CD4-positive, alpha-beta T cell (primary cell): ENCODE results near the gene LILRB1. TPM values are rescaled to one million over a fixed set of nuclear protein-coding genes. Genes with fewer than 3 reads are reported as not detected.

Source experiments
- ATAC-seq: fragments of 200-7000 bp; cut with Tn5 transposase; one replicate; pipeline ENCODE4 v1.10.0; 2022; ENCODE audit warnings: mild to moderate bottlenecking; ENCODE audit not compliant: poor library complexity
- CTCF ChIA-PET: fragments of 350-600 bp; sonication (Branson Sonifier 250); formaldehyde crosslinking; loops from one replicate; lab custom pipeline; 2021; ENCODE audit warnings: antibody characterized with exemption, inconsistent platforms; lab: Charles Lee
- POLR2A ChIA-PET: fragments of 350-600 bp; sonication (Branson Sonifier 250); formaldehyde crosslinking; loops from one replicate; lab custom pipeline; 2021; ENCODE audit warnings: antibody characterized with exemption, inconsistent platforms; lab: Charles Lee
- DNase-seq, 14 experiments: peaks; one replicate each; pipeline ENCODE4 v3.0.0-alpha.2; 2013 to 2020; ENCODE audit warnings: mixed read lengths in 2 of 14
- H3K27ac ChIP-seq, 2 donors: one replicate each; pipeline versions ENCODE4 v1.5.1 to v1.7.0; 2013; ENCODE audit warnings: low read length in 2 of 2, low read depth in 1 of 2, mild to moderate bottlenecking in 1 of 2
- H3K27me3 ChIP-seq, 2 experiments: 1 replicate in 1 of 2; 2 replicates in 1 of 2; pipeline versions ENCODE4 v1.6.1 to v1.7.0; 2013; ENCODE audit warnings: low read length in 2 of 2, control low read depth in 1 of 2, mild to moderate bottlenecking in 1 of 2, moderate library complexity in 1 of 2; ENCODE audit not compliant: insufficient read depth in 2 of 2, control insufficient read depth in 1 of 2
- H3K36me3 ChIP-seq: one replicate; pipeline ENCODE4 v1.6.1; 2013; ENCODE audit warnings: low read length, control low read depth; ENCODE audit not compliant: insufficient read depth
- H3K4me1 ChIP-seq: one replicate; pipeline ENCODE4 v1.6.1; 2013; ENCODE audit warnings: low read length, control low read depth; ENCODE audit not compliant: insufficient read depth
- H3K4me3 ChIP-seq: one replicate; pipeline ENCODE4 v1.5.1; 2013; ENCODE audit warnings: mild to moderate bottlenecking, low read length, moderate library complexity
- H3K9me3 ChIP-seq, 2 experiments: 1 replicate in 1 of 2; 2 replicates in 1 of 2; pipeline versions ENCODE4 v1.6.1 to v1.7.0; 2013; ENCODE audit warnings: low read length in 2 of 2, mild to moderate bottlenecking in 2 of 2, control low read depth in 1 of 2, moderate library complexity in 1 of 2; ENCODE audit not compliant: control insufficient read depth in 1 of 2, insufficient read depth in 1 of 2
- H3K27ac Mint-ChIP-seq: one replicate; pipeline ENCODE4 v1.8.0; 2020; ENCODE audit warnings: mixed read lengths
- H3K27me3 Mint-ChIP-seq: one replicate; pipeline ENCODE4 v1.8.0; 2021; ENCODE audit warnings: mixed read lengths
- H3K36me3 Mint-ChIP-seq: one replicate; pipeline ENCODE4 v1.8.0; 2021; ENCODE audit warnings: low read depth, mixed read lengths
- H3K4me1 Mint-ChIP-seq: one replicate; pipeline ENCODE4 v1.8.0; 2021; ENCODE audit warnings: low read depth, mixed read lengths
- H3K4me3 Mint-ChIP-seq: one replicate; pipeline ENCODE4 v1.8.0; 2020; ENCODE audit warnings: mild to moderate bottlenecking, mixed read lengths
- H3K9me3 Mint-ChIP-seq: one replicate; pipeline ENCODE4 v1.8.0; 2020; ENCODE audit warnings: mixed read lengths
- CTCF ChIP-seq: fragments of 200-600 bp; IDR thresholded peaks from one replicate; pipeline ENCODE4 v1.8.0; 2022; ENCODE audit warnings: antibody characterized with exemption, mild to moderate bottlenecking
- intact Hi-C, 2 experiments: fragments of 100-400 bp; cut with DNase I in 1 of 2; cut with micrococcal nuclease in 1 of 2; formaldehyde crosslinking; loops; one replicate each; pipeline versions ENCODE4 v1.15.1 to v1.9.0; 2023 to 2025; cut with DNase I, micrococcal nuclease
- total RNA-seq, 174 experiments: library from RNA in 2 of 174; stranded (reverse) in 2 of 174; gene quantifications; one replicate each; pipeline ENCODE4 v1.2.3 and lab custom pipeline; 2021 to 2026

LILRB1 gene
- total RNA-seq, 2 experiments from 2014 or later = 0.22 to 0.38 TPM

DNA sequence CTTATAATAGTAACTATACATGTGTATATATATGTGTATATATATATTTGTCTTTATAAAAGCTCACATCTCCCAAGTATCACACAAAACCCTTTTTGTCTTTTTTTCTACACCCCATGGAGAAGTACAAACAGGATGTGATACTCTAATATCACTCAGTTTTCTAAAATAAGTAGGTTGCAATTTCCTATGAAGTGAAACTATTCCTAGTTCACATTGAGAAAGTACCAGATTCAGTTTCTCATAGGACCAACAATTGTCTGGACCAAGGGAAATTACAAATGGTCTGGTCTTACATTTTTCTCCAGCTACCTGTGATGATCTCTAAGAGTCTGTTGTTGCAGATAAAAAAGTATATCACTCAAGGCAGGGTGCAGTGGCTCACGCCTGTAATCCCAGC lies 17.9 kb upstream of the LILRB1 start:
- no peak overlapping the region for H3K27ac Mint-ChIP-seq
- no peaks in the 10 kb centered on the region for H3K9me3 Mint-ChIP-seq
- Histone ChIP-seq H3K36me3 (no peaks in the 10 kb centered on the region), H3K4me3 (no peak overlapping the region), H3K9me3 (peaks cover 0 to 24% of the 10 kb centered on the region in 2 experiments), H3K27ac (no peak overlapping the region), H3K27me3 (peaks cover 0 to 9% of the 10 kb centered on the region in 2 experiments), H3K4me1 (peaks cover 5% of the 10 kb centered on the region)
- peaks cover 12% of the 10 kb centered on the region for H3K27me3 Mint-ChIP-seq
- H3K36me3 Mint-ChIP-seq = no peaks in the 10 kb centered on the region
- CTCF ChIA-PET = no interaction called here
- intact Hi-C loops = no loop called here
- POLR2A ChIA-PET = no interaction called here
- H3K4me3 Mint-ChIP-seq = no peak overlapping the region
- no peaks in the 10 kb centered on the region for H3K4me1 Mint-ChIP-seq
- DNase-seq (no peak), ATAC-seq (no peak)
- no peak for TF ChIP-seq CTCF

DNA sequence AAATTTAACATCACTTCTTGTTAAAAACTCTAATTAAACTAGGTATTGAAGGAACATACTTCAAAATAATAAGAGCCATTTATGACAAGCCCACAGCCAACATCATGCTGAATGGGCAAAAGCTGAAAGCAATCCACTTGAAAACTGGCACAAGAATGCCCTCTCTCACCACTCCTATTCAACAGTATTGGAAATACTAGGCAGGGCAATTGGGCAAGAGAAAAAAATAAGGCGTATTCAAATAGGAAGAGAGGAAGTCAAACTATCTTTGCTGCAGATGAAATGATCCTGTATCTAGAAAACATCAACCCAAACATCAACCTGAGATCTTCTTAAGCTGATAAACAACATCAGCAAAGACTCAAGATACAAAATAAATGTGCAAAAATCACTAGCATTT lies 15.6 kb upstream of the LILRB1 start:
- DNase-seq (no peak), ATAC-seq (no peak)
- H3K36me3 Mint-ChIP-seq = no peaks in the 10 kb centered on the region
- peaks cover 0 to 7% of the 10 kb centered on the region in 2 experiments for H3K9me3 ChIP-seq
- H3K4me3 Mint-ChIP-seq = no peak overlapping the region
- no peak overlapping the region for H3K4me3 ChIP-seq
- no peaks in the 10 kb centered on the region for H3K27me3 ChIP-seq
- peaks cover 1% of the 10 kb centered on the region for H3K27me3 Mint-ChIP-seq
- H3K27ac ChIP-seq = no peak overlapping the region
- no peak overlapping the region for H3K27ac Mint-ChIP-seq
- H3K4me1 ChIP-seq = no peaks in the 10 kb centered on the region
- CTCF ChIA-PET = no interaction called here
- H3K36me3 ChIP-seq = no peaks in the 10 kb centered on the region
- H3K4me1 Mint-ChIP-seq = no peaks in the 10 kb centered on the region
- POLR2A ChIA-PET = no interaction called here
- no peak for TF ChIP-seq CTCF
- no peaks in the 10 kb centered on the region for H3K9me3 Mint-ChIP-seq
- intact Hi-C loops = no loop called here

DNA sequence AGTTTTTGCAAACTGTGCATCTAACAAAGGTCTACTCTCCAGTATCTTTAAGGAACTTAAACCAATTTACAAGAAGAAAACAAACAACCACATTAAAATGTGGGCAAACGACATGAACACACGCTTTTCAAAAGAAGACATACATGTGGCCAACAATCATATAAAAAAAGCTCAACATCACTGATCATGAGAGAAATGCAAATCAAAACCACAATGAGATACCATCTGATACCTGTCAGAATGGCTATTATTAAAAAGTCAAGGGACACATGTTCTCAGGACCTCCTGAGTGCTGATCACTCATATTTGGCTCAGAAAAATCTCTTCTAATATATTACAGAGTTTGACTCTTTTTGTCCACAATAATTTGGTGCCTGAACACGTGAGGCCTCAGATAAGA lies 14.2 kb upstream of the LILRB1 start:
- H3K27ac Mint-ChIP-seq = no peak overlapping the region
- ATAC-seq (no peak), DNase-seq (no peak)
- Histone ChIP-seq H3K36me3 (no peaks in the 10 kb centered on the region), H3K9me3 (peaks cover 0 to 4% of the 10 kb centered on the region in 2 experiments), H3K4me3 (no peak overlapping the region), H3K27ac (no peak overlapping the region), H3K4me1 (no peaks in the 10 kb centered on the region), H3K27me3 (no peaks in the 10 kb centered on the region)
- TF ChIP-seq CTCF = no peak
- H3K4me3 Mint-ChIP-seq = no peak overlapping the region
- POLR2A ChIA-PET = no interaction called here
- CTCF ChIA-PET = no interaction called here
- intact Hi-C loops = no loop called here
- H3K27me3 Mint-ChIP-seq = no peaks in the 10 kb centered on the region
- H3K9me3 Mint-ChIP-seq = no peaks in the 10 kb centered on the region
- no peaks in the 10 kb centered on the region for H3K36me3 Mint-ChIP-seq
- H3K4me1 Mint-ChIP-seq = no peaks in the 10 kb centered on the region
